Transverse colon (tissue), 3 donors: ENCODE results near the gene ZBTB5.

Experiments
- CTCF ChIP-seq, 5 experiments: fragments of 200-600 bp in 3 of 5; fragments of 450-650 bp in 2 of 5; sonication (generic) in 3 of 5; IDR thresholded peaks; 1 replicate in 2 of 5; 2 replicates in 3 of 5; pipeline ENCODE4 v1.5.1; 2016 to 2017; ENCODE audit warnings: antibody characterized with exemption in 5 of 5, inconsistent platforms in 3 of 5, mild to moderate bottlenecking in 2 of 5, moderate library complexity in 1 of 5
- POLR2A ChIP-seq: fragments of 450-650 bp; IDR thresholded peaks from one replicate; pipeline ENCODE4 v1.6.1; 2016; ENCODE audit warnings: antibody characterized with exemption, mild to moderate bottlenecking, moderate library complexity

DNA sequence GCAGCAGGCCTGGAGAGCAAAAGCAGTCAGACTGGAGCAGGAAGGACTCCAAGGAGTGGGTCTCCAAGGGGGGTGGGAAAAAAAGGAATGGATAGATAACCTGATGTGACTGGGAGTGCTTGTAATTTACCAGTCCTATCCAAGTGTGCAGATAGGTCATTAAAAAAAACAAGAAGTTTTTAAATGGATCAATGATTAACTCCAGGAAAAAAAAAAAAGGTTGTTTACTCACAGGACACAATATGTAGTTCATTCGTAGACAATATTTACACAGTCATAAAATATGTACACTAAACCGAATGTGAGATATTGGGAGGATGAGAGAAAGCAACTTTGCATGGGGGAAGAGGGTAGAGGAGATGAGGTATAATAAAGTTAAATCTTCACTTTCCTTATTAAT lies 20.4 kb downstream of the ZBTB5 start:
- no peak for TF ChIP-seq CTCF (IDR thresholded peaks at IDR 0.05)
- no peak for TF ChIP-seq POLR2A
